SK-MEL-5 (cell line): ENCODE results near the gene OSBP2. TPM values are rescaled to one million over a fixed set of nuclear protein-coding genes. Genes with fewer than 3 reads are reported as not detected.

Source experiments
- DNase-seq: peaks from one replicate; pipeline ENCODE4 v3.0.0-alpha.2; 2016; ENCODE audit warnings: low read depth, low spot score
- in situ Hi-C: cut with HindIII; loops from 2 replicates; pipeline ENCODE4 v1.10.0; 2016; ENCODE audit warnings: low sequenced_read_pairs, high pct_unique_total_duplicates, low pct_unique_long_range_greater_than_20kb
- total RNA-seq: library from RNA; depleted of rRNA; stranded (reverse); fragments of >200 nt; shearing (Covaris generic); gene quantifications from 2 replicates; pipeline ENCODE4 v1.2.3, GENCODE V29; 2014

Gene OSBP2
- total RNA-seq, 1 experiment from 2014 or later = 1.8 TPM

DNA sequence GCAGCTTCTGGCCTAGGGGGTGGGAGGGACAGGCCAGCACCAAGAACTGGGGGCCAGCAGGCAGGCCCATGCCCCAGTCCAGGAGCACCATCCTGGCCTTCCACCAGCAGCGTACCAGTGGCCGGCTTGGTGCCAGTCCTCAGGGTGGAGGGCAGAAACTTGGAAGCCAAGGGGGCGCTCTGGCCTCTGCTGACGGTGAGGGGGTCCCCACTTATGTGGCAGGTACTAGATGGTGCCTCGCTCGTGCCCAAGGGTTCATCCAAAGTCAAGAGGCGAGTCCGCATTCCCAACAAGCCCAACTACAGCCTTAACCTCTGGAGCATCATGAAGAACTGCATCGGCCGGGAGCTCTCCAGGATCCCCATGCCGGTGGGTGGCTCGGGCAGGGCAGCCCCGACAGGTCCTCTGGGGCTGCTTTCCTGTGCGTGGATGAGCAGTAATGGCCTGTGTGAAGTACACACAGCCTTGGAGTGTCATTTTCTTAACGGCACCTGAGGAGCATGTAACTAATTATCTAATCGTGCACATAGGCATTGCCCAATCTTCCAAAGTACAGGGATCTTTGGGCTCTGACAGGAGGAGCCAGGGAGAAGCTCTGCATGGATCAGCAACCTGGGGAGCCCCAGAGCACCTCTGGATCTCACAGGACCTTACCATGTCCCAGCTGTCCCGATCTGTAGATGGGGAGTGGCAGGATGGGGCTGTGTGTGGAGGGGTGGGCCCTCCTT, 194.8 kb downstream of the OSBP2 start:
- in situ Hi-C loops = no loop called here
- no peak for DNase-seq

GRCh38 chr22:30889996-30890480, 195.4 kb downstream of the OSBP2 start:
- DNase-seq = no peak
- in situ Hi-C loops = no loop called here

- peak; percentile 60 for DNase-seq
- in situ Hi-C loops = no loop called here
Measured at GRCh38 chr22:30890686-30891442, 196.2 kb downstream of the OSBP2 start.

- in situ Hi-C loops = no loop called here
- DNase-seq = no peak
Measured at GRCh38 chr22:30891443-30891755, 196.7 kb downstream of the OSBP2 start.

DNA sequence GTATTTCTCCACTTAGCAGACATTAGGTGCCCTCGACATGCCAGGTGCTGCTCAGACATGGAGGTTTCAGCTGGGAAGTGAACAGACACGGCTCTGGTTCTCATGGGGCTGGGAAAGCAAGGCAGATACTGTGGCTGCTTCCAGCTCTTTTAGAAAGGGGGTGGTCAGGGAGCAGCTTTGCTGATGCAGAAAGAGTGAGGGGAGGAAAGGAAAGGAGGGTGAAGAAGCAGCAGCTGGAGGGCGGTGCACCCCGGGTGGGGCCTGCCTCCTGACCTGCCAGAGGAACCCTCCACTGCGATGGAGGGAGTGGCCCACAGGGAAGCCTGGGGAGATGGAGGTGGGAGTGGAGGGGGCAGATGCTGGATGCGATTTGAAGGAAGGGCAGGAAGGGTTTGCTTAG, 197.1 kb downstream of the OSBP2 start:
- in situ Hi-C loops = no loop called here
- no peak for DNase-seq

DNA sequence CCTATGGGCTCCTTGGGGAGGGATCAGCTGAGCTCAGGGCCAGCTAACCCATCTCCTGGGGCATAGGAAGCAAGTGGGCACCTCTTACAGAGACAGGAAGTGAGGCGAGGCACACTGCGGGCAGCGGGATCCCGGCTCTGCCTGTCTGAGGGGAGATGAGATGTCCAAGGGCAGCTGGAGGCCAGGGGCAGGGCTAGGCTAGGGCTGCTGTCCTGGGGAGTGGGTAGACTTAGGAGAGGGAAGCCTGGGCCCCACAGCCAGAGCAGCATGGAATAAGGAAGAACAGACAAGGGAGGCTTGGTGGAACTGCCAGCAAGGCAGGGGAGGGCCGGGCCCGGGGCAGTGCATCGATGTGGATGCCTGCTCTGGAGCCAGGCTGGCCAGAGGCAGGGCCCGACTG, 197.6 kb downstream of the OSBP2 start:
- in situ Hi-C loops = no loop called here
- no peak for DNase-seq

DNA sequence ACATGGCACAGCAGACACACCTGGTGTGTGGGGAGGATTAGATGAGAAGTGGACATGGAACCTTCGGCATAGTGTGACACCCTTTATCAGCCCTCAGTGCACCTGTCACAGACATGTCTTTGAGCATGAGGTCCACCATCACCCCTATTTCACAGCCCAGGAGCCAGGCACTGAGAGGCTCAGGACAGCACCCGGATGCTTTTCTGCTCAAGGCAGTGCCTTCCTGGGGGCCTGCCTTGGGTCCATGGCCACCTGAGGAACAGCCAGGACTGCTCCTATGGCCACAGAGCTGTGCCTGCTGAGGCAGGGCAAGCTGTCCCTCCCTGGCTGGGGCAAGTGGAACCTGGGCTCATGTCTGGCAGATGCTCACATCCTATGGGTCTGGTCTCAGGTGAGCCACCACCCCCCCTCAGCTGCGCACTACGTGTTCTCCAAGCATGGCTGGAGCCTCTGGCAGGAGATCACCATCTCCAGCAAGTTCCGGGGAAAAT, 198.1 kb downstream of the OSBP2 start:
- no peak for DNase-seq
- in situ Hi-C loops = no loop called here

- in situ Hi-C loops = no loop called here
- DNase-seq = no peak
Measured at GRCh38 chr22:30893434-30894370, 199.0 kb downstream of the OSBP2 start.

- in situ Hi-C loops = no loop called here
- no peak for DNase-seq
Measured at GRCh38 chr22:30894371-30894740, 199.7 kb downstream of the OSBP2 start.

- in situ Hi-C loops = no loop called here
- DNase-seq = no peak
Measured at GRCh38 chr22:30902496-30903357, 208.1 kb downstream of the OSBP2 start.

- in situ Hi-C loops = no loop called here
Measured at GRCh38 chr22:30903876-30904460, 209.3 kb downstream of the OSBP2 start.

GRCh38 chr22:30905696-30906341, 211.1 kb downstream of the OSBP2 start:
- DNase-seq = no peak
- in situ Hi-C loops = no loop called here

More at GRCh38 chr22:30903876-30904460, 209.3 kb downstream of the OSBP2 start:
- no peak for DNase-seq

GRCh38 chr22:30906411-30906810, 211.7 kb downstream of the OSBP2 start:
- in situ Hi-C loops = no loop called here

DNA sequence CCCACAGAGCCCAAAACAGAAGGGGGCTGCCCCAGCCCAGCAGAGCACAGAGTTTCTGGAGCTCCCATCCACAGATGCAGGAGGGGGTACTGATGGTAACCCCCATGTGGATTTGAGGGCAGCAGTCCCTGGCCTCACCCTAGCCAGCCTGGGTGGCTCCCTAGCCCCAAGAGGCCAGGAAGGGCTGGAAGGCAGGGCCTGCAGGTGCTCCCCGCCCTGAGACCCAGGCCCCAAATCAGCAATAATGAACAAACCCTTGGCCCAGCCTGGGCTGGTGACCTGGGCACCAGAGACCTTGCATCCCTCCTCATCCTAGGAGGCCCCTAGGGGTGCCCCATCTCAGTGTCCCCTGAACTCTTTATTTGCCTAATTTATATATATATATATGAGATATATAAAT, 212.3 kb downstream of the OSBP2 start:
- in situ Hi-C loops = no loop called here
- DNase-seq = no peak

More at GRCh38 chr22:30906411-30906810, 211.7 kb downstream of the OSBP2 start:
- DNase-seq = no peak

DNA sequence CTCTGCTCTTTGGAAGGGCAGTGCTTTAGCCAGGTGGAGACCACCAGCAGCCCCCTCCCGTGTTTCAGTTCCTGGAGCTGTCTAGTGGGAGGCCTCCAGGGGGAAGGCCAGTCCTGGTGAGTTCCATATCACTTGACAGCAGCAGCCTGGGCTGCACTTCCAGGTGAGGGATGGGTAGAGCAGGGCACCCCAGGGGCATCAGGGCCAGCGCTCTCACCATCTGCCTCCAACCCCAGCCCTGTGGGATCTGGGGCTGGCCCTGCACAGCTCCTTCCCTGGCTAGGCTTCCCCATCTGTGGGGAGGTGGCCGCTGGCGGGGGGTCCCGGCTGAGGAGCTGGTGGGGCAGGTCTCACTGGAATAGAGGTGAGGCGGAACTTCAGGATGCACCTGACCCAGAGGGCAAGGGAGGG, 213.4 kb downstream of the OSBP2 start:
- DNase-seq = no peak
- in situ Hi-C loops = no loop called here

GRCh38 chr22:30909306-30909705, 214.6 kb downstream of the OSBP2 start:
- no peak for DNase-seq
- in situ Hi-C loops = no loop called here
